IMR-90 (cell line): ENCODE data around the gene MARCHF3.

Experiments
- BHLHE40 ChIP-seq: fragments of 150-350 bp; IDR thresholded peaks from 2 replicates; pipeline ENCODE4 v1.6.1; 2016; ENCODE audit warnings: mild to moderate bottlenecking, low read depth, low read length
- CEBPB ChIP-seq: IDR thresholded peaks from 2 replicates; pipeline ENCODE4 v1.6.1; 2012; ENCODE audit warnings: low read depth, low read length, improper control_type of control experiment
- CTCF ChIP-seq: conservative IDR thresholded peaks from 2 replicates; pipeline ENCODE4 v1.5.1; 2012; ENCODE audit warnings: mild to moderate bottlenecking, low read depth, low read length, improper control_type of control experiment
- MAFK ChIP-seq: IDR thresholded peaks from 2 replicates; pipeline ENCODE4 v1.6.1; 2012; ENCODE audit warnings: low read depth, low read length, improper control_type of control experiment
- MXI1 ChIP-seq: IDR thresholded peaks from 2 replicates; pipeline ENCODE4 v1.6.1; 2012; ENCODE audit warnings: low read depth, mild to moderate bottlenecking, low read length, moderate library complexity, borderline replicate concordance
- POLR2A ChIP-seq: IDR thresholded peaks from 2 replicates; pipeline ENCODE4 v1.6.1; 2012; ENCODE audit warnings: mild to moderate bottlenecking, low read depth, low read length
- RAD21 ChIP-seq: IDR thresholded peaks from 2 replicates; pipeline ENCODE4 v1.6.1; 2012; ENCODE audit warnings: low read length, improper control_type of control experiment
- RFX5 ChIP-seq: IDR thresholded peaks from 2 replicates; pipeline ENCODE4 v1.8.0; 2012; ENCODE audit warnings: low read depth, mild to moderate bottlenecking, low read length, moderate library complexity
- SMC3 ChIP-seq: fragments of 150-350 bp; IDR thresholded peaks from 2 replicates; pipeline ENCODE4 v1.6.1; 2016; ENCODE audit warnings: low read depth, mild to moderate bottlenecking, antibody characterized with exemption, low read length, moderate library complexity
- TF ChIP-seq, protein P1 (sequence below): fragments of 150-350 bp; IDR thresholded peaks from 2 replicates; pipeline ENCODE4 v1.6.1; 2016; ENCODE audit warnings: low read depth, mild to moderate bottlenecking, low read length, moderate library complexity, borderline replicate concordance
- TF ChIP-seq, protein P2 (sequence below): fragments of 150-350 bp; IDR thresholded peaks from 2 replicates; pipeline ENCODE4 v1.6.1; 2017; ENCODE audit warnings: mild to moderate bottlenecking, antibody characterized with exemption, low read length, low read depth

DNA sequence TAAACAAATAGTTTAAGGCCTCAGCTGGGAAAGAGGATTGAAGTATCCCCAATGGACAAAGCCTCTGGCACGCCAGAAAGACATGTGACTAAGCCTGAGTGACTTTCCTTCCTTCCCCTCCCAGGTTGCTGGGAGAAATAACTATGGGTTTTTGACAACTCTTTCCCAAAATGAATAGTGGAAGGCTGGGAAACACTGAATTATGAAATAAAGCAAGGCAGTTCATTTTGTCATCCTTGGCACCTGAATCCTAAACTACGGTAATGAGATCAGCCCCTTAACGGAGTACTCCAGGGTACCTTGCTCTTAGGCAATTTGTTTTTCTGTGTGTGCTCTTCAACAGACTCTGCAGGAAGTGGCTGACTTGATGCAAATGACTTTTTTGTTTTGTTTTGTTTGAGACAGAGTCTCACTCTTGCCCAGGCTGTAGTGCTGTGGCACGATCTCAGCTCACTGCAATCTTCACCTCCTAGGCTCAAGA lies 178.2 kb downstream of the MARCHF3 start:
- no peak for TF ChIP-seq POLR2A
- no peak for TF ChIP-seq CTCF
- TF ChIP-seq, protein P1, sequence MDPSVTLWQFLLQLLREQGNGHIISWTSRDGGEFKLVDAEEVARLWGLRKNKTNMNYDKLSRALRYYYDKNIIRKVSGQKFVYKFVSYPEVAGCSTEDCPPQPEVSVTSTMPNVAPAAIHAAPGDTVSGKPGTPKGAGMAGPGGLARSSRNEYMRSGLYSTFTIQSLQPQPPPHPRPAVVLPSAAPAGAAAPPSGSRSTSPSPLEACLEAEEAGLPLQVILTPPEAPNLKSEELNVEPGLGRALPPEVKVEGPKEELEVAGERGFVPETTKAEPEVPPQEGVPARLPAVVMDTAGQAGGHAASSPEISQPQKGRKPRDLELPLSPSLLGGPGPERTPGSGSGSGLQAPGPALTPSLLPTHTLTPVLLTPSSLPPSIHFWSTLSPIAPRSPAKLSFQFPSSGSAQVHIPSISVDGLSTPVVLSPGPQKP: no peak
- TF ChIP-seq MXI1: no peak
- TF ChIP-seq RFX5: no peak
- TF ChIP-seq, protein P2, sequence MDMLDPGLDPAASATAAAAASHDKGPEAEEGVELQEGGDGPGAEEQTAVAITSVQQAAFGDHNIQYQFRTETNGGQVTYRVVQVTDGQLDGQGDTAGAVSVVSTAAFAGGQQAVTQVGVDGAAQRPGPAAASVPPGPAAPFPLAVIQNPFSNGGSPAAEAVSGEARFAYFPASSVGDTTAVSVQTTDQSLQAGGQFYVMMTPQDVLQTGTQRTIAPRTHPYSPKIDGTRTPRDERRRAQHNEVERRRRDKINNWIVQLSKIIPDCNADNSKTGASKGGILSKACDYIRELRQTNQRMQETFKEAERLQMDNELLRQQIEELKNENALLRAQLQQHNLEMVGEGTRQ: no peak
- TF ChIP-seq RAD21: no peak
- no peak for TF ChIP-seq MAFK
- TF ChIP-seq CEBPB: no peak
- no peak for TF ChIP-seq SMC3
- no peak for TF ChIP-seq BHLHE40
